ENCODE results near the gene MORF4L1.
A peak's percentile ranks its signal among the peaks of the same experiment; 100 is the strongest.
"Not testable (repeated sequence)": the region's sequence is repeated elsewhere in the genome, so short reads cannot be mapped to it uniquely, and the experiment has no call there.

The MORF4L1 gene

GRCh38 chr15:78900819-78901533 lies 28.3 kb downstream of the MORF4L1 start:
- DNase-seq (ENCODE audit: low read depth in 2 of 2), result not testable (repeated sequence)

- DNase-seq (ENCODE audit: low read depth in 2 of 2), result not testable (repeated sequence)
These were observed 29.8 kb downstream of the MORF4L1 start for GRCh38 chr15:78902281-78903032.

GRCh38 chr15:78904599-78905358 lies 32.1 kb downstream of the MORF4L1 start:
- DNase-seq (ENCODE audit: low read depth in 2 of 2), result no peak

- peak; percentile 60 to 64 for DNase-seq (ENCODE audit: low read depth in 2 of 2)
These were observed 33.6 kb downstream of the MORF4L1 start for GRCh38 chr15:78906316-78906620.

GRCh38 chr15:78907577-78907976 lies 34.9 kb downstream of the MORF4L1 start:
- no peak for DNase-seq (ENCODE audit: low read depth in 2 of 2)

GRCh38 chr15:78909160-78909695 lies 36.5 kb downstream of the MORF4L1 start:
- DNase-seq (ENCODE audit: low read depth in 2 of 2), result no peak

- no peak for DNase-seq (ENCODE audit: low read depth in 2 of 2)
These were observed 37.1 kb downstream of the MORF4L1 start for GRCh38 chr15:78909791-78910228.

GRCh38 chr15:78910271-78910670 lies 37.6 kb downstream of the MORF4L1 start:
- DNase-seq (ENCODE audit: low read depth in 2 of 2), result no peak

GRCh38 chr15:78912316-78912715 lies 39.6 kb downstream of the MORF4L1 start:
- DNase-seq (ENCODE audit: low read depth in 2 of 2), result no peak

- no peak for DNase-seq (ENCODE audit: low read depth in 2 of 2)
These were observed 40.3 kb downstream of the MORF4L1 start for GRCh38 chr15:78913012-78913411.

GRCh38 chr15:78914027-78914764 lies 41.5 kb downstream of the MORF4L1 start:
- no peak for DNase-seq (ENCODE audit: low read depth in 2 of 2)

- no peak for DNase-seq (ENCODE audit: low read depth in 2 of 2)
These were observed 42.8 kb downstream of the MORF4L1 start for GRCh38 chr15:78915341-78916087.

- no peak for DNase-seq (ENCODE audit: low read depth in 2 of 2)
These were observed 43.4 kb downstream of the MORF4L1 start for GRCh38 chr15:78916088-78916487.

GRCh38 chr15:78917888-78918287 lies 45.2 kb downstream of the MORF4L1 start:
- DNase-seq (ENCODE audit: low read depth in 2 of 2), result no peak

- DNase-seq (ENCODE audit: low read depth in 2 of 2), result no peak
These were observed 48.8 kb downstream of the MORF4L1 start for GRCh38 chr15:78921517-78921916.

GRCh38 chr15:78921940-78922339 lies 49.2 kb downstream of the MORF4L1 start:
- DNase-seq (ENCODE audit: low read depth in 2 of 2), result no peak

- no peak for DNase-seq (ENCODE audit: low read depth in 2 of 2)
These were observed 49.8 kb downstream of the MORF4L1 start for GRCh38 chr15:78922527-78922926.

- DNase-seq (ENCODE audit: low read depth in 2 of 2), result no peak
These were observed 50.3 kb downstream of the MORF4L1 start for GRCh38 chr15:78923015-78923414.

GRCh38 chr15:78923480-78924360 lies 51.0 kb downstream of the MORF4L1 start:
- DNase-seq (ENCODE audit: low read depth in 2 of 2), result no peak

- DNase-seq (ENCODE audit: low read depth in 2 of 2), result no peak
These were observed 52.5 kb downstream of the MORF4L1 start for GRCh38 chr15:78925076-78925624.

Measured in fibroblast of skin of left biceps (primary cell).